Gastroesophageal sphincter (tissue), 4 donors: ENCODE measurements around the gene MMD2. TPM values are rescaled to one million over a fixed set of nuclear protein-coding genes. Genes with fewer than 3 reads are reported as not detected.

Experiments
- ATAC-seq: fragments of 150-250 bp; one replicate; pipeline ENCODE4 v1.9.1; 2016; ENCODE audit warnings: mild to moderate bottlenecking, moderate library complexity
- H3K27ac ChIP-seq, 4 donors: fragments of 200-600 bp; sonication (generic) in 3 of 4; 1 replicate in 3 of 4; 2 replicates in 1 of 4; pipeline ENCODE4 v1.5.1; 2016 to 2019
- H3K27me3 ChIP-seq: fragments of 200-600 bp; sonication (generic); one replicate; pipeline ENCODE4 v1.5.1; 2019
- H3K36me3 ChIP-seq, 2 donors: fragments of 200-600 bp; sonication (generic); one replicate each; pipeline ENCODE4 v1.5.1; 2019; ENCODE audit warnings: control low read depth in 1 of 2
- H3K4me1 ChIP-seq, 3 donors: fragments of 200-600 bp; sonication (generic); 1 replicate in 2 of 3; 2 replicates in 1 of 3; pipeline ENCODE4 v1.5.1; 2016 to 2019; ENCODE audit warnings: control low read depth in 2 of 3
- H3K4me3 ChIP-seq, 2 donors: fragments of 200-600 bp; sonication (generic); one replicate each; pipeline ENCODE4 v1.5.1; 2019; ENCODE audit warnings: mild to moderate bottlenecking in 1 of 2, moderate library complexity in 1 of 2
- H3K9me3 ChIP-seq, 3 donors: fragments of 200-600 bp; sonication (generic); one replicate each; pipeline ENCODE4 v1.5.1; 2017 to 2019; ENCODE audit warnings: control low read depth in 2 of 3
- EP300 ChIP-seq: sonication (generic); formaldehyde crosslinking; IDR thresholded peaks from one replicate; pipeline ENCODE4 v1.6.1; 2017; ENCODE audit warnings: antibody characterized with exemption, mild to moderate bottlenecking
- POLR2A ChIP-seq, 2 donors: fragments of 450-650 bp; IDR thresholded peaks; one replicate each; pipeline ENCODE4 v1.6.1; 2017; ENCODE audit warnings: antibody characterized with exemption in 2 of 2, mild to moderate bottlenecking in 2 of 2, moderate library complexity in 1 of 2
- POLR2AphosphoS5 ChIP-seq: sonication (generic); formaldehyde crosslinking; IDR thresholded peaks from one replicate; pipeline ENCODE4 v1.6.1; 2017; ENCODE audit warnings: antibody characterized with exemption
- WGBS, 2 donors: methylation state at CpG; one replicate each; pipeline ENCODE4 v1.1.5; 2018; ENCODE audit warnings: low coverage in 1 of 2; 5-methylcytosine and 5-hydroxymethylcytosine counted together
- total RNA-seq, 4 donors: library from RNA; depleted of rRNA; stranded (reverse); fragments of >200 nt; gene quantifications; one replicate each; pipeline ENCODE4 v1.1.0, GENCODE V29; 2016
- TF ChIP-seq, protein P1 (sequence below), 4 experiments: fragments of 200-600 bp in 2 of 4; fragments of 450-650 bp in 2 of 4; sonication (generic) in 1 of 4; IDR thresholded peaks; one replicate each; pipeline ENCODE4 v1.5.1; 2017 to 2019; ENCODE audit warnings: antibody characterized with exemption in 4 of 4, mild to moderate bottlenecking in 2 of 4, moderate library complexity in 2 of 4

MMD2 gene
- total RNA-seq, 4 donors from 2014 or later, result 1.1 TPM; not detected in 3

DNA sequence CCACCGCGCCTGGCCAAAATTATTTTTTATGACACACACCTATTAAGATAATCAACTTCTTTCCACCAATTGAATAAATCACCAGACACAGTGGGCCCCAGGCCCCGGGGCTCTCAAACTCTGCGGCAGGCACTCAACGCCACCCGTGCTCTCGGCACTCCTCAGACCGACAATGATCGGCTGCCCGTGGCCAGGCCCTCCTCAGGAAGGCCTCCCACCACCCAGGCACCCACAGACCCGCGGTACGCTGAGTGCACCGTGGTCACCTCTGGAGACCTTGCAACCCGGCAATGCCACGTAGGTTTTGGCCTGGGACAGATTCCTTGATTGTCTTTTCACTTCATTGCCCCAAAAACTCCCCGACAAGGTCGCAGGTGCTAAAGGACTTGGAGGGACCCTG lies 82.4 kb downstream of the MMD2 start:
- Histone ChIP-seq H3K4me1 (peaks cover 0 to 25% (median 0%) of the 10 kb centered on the region in 3 donors), H3K36me3 (peaks cover 0 to 49% of the 10 kb centered on the region in 2 donors), H3K27me3 (no peaks in the 10 kb centered on the region), H3K9me3 (no peaks in the 10 kb centered on the region), H3K4me3 (no peak overlapping the region), H3K27ac (no peak overlapping the region)
- WGBS, 2 donors, result 98 to 99% methylated on average over 8 to 14 of the region's 18 CpGs
- TF ChIP-seq POLR2AphosphoS5 (no peak), EP300 (no peak), POLR2A (IDR thresholded peaks at IDR 0.05) (no peak)
- TF ChIP-seq, protein P1, sequence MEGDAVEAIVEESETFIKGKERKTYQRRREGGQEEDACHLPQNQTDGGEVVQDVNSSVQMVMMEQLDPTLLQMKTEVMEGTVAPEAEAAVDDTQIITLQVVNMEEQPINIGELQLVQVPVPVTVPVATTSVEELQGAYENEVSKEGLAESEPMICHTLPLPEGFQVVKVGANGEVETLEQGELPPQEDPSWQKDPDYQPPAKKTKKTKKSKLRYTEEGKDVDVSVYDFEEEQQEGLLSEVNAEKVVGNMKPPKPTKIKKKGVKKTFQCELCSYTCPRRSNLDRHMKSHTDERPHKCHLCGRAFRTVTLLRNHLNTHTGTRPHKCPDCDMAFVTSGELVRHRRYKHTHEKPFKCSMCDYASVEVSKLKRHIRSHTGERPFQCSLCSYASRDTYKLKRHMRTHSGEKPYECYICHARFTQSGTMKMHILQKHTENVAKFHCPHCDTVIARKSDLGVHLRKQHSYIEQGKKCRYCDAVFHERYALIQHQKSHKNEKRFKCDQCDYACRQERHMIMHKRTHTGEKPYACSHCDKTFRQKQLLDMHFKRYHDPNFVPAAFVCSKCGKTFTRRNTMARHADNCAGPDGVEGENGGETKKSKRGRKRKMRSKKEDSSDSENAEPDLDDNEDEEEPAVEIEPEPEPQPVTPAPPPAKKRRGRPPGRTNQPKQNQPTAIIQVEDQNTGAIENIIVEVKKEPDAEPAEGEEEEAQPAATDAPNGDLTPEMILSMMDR (IDR thresholded peaks at IDR 0.05), result no peak
- no peak for ATAC-seq

DNA sequence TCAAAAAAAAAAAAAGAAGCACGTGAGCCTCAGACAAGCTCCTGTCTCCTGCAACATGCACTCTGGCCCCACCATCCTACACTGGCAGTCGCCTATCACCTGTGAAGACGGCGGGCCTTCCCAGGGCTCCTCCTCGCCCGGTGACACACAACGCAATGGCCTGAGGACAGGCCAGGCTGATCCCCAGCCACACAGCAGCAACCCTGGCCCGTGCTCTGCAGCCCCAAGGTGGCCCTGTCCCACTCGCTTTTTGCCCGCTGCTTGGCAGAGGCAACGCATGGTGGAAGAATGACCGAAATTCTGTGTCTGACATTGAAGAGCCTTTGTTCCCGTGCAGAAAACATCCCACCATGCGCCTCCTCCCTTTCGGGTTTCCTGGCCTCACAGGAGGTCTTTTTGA lies 83.6 kb downstream of the MMD2 start:
- TF ChIP-seq, protein P1 (IDR thresholded peaks at IDR 0.05), result no peak
- H3K4me1 ChIP-seq, result peaks cover 0 to 20% (median 0%) of the 10 kb centered on the region in 3 donors
- no peak overlapping the region for H3K4me3 ChIP-seq
- no peaks in the 10 kb centered on the region for H3K9me3 ChIP-seq
- WGBS, 2 donors, result 80 to 83% methylated on average over 1 to 3 of the region's 15 CpGs
- peaks cover 0 to 52% of the 10 kb centered on the region in 2 donors for H3K36me3 ChIP-seq
- H3K27me3 ChIP-seq, result no peaks in the 10 kb centered on the region
- no peak overlapping the region for H3K27ac ChIP-seq
- ATAC-seq, result no peak

DNA sequence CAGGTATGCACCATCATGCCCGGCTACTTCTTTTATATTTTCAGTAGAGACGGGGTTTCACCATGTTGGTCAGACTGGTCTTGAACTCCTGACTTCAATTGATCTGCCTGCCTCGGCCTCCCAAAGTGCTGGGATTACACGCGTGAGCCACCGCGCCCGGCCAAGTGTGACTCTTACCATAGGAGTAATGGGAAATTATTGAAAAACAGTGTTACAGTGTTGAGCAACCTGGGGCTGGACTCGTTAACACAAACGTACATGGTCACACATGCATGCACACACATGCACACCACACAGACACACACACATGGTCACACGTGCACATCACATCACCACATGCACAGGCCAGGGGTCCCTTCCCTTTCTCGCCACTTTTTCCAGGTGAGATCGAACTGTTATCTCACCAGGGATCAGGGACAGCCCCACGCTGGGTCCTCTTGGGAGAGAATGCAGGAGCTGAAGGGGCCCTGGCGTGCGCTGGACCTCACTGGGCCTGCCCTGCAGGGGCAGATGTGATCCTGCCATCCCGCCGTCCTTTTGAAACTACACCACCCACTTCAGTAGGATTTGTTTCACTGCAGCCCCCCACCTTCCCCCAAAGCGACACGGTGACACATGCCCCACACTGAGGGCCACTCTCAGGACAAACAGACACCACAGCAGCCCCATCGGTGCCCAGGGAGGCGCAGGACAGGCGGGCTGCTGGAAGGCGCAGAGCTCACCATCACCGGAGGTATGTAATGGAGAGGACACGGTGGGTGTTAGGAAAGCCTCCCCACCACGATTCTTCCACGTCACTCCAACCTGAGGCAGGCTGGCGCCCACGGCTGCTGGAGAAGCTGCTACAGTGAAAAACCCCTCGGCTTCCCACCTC lies 85.7 kb downstream of the MMD2 start:
- H3K4me3 ChIP-seq, result no peak overlapping the region
- no peak overlapping the region for H3K27ac ChIP-seq
- TF ChIP-seq EP300 (no peak), POLR2AphosphoS5 (no peak), POLR2A (IDR thresholded peaks at IDR 0.05) (no peak)
- TF ChIP-seq, protein P1 (IDR thresholded peaks at IDR 0.05), result no peak
- H3K9me3 ChIP-seq, result peaks cover 0 to 7% (median 0%) of the 10 kb centered on the region in 3 donors
- H3K27me3 ChIP-seq, result no peaks in the 10 kb centered on the region
- peaks cover 0 to 52% of the 10 kb centered on the region in 2 donors for H3K36me3 ChIP-seq
- no peaks in the 10 kb centered on the region for H3K4me1 ChIP-seq
- WGBS, 2 donors, result 82 to 92% methylated on average over 11 to 17 of the region's 31 CpGs
- no peak for ATAC-seq

DNA sequence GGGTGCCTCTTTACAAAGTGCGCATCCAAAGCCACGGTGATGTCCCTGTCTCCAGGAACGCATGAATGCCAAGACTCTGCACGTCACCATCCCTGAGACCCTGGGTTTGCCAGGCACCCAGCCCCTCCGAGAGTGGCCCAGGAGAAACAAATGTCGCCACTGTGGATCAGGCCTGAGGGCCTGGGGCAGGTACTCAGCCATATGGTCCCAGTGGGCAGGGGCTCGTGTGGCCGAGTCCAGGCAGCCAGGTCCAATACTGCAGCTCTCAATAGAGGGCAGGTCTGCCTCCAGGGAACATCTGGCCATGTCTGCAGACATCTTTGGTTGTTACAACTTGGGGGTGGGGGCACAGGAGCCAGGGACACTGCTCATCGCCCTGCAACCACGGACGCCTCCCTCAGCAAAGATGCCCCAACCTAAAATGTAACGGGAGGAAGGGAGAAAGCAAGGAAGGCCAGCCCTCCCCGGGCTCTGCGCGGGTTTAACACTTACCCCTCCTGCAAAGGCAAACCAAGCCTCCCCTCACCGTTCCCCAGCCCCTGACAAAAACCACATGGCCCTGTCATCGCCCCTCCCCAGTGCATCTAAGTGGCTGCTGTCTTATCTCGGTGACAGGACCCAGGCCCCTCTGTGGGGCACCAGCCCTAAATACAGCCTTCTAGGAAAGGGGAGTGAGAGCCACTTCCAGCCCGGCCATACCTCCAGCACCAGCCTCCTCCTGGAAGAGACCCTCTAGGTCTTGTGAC lies 86.9 kb downstream of the MMD2 start:
- Histone ChIP-seq H3K4me3 (no peak overlapping the region), H3K9me3 (peaks cover 0 to 11% (median 0%) of the 10 kb centered on the region in 3 donors), H3K27ac (no peak overlapping the region), H3K27me3 (peaks cover under 1% of the 10 kb centered on the region), H3K4me1 (no peaks in the 10 kb centered on the region), H3K36me3 (peaks cover 0 to 42% of the 10 kb centered on the region in 2 donors)
- ATAC-seq, result no peak
- 40% methylated on average over 1 of the region's 19 CpGs; no CpG with 5 or more reads in 1 of the 2 donors for WGBS, 2 donors
- no peak for TF ChIP-seq POLR2AphosphoS5
- no peak for TF ChIP-seq EP300
- TF ChIP-seq POLR2A (IDR thresholded peaks at IDR 0.05), result no peak
- TF ChIP-seq, protein P1 (IDR thresholded peaks at IDR 0.05), result no peak
